Calu3 (cell line): Measurements from ENCODE around the gene TMEM92. TPM values are rescaled to one million over a fixed set of nuclear protein-coding genes. Genes with fewer than 3 reads are reported as not detected.

ENCODE experiments used
- BruUV-seq: library from RNA; stranded (reverse); fragments of 400-500 nt; replicated peaks from 2 replicates; lab custom pipeline; 2021; lab: Mats Ljungman, UMichigan
- CTCF ChIA-PET: fragments of 300-600 bp; sonication (Branson Sonifier 250); formaldehyde crosslinking; loops from one replicate; lab custom pipeline; 2022; ENCODE audit warnings: antibody characterized with exemption; lab: Charles Lee
- DNase-seq: peaks from one replicate; pipeline ENCODE4 v3.0.0; 2022
- H3K27ac Mint-ChIP-seq: one replicate; pipeline ENCODE4 v1.8.0; 2022; ENCODE audit warnings: mixed read lengths; ENCODE audit not compliant: unreplicated experiment
- H3K27me3 Mint-ChIP-seq: one replicate; pipeline ENCODE4 v1.8.0; 2022; ENCODE audit warnings: mixed read lengths; ENCODE audit not compliant: unreplicated experiment
- H3K36me3 Mint-ChIP-seq: one replicate; pipeline ENCODE4 v1.8.0; 2022; ENCODE audit warnings: mild to moderate bottlenecking, moderate library complexity, mixed read lengths; ENCODE audit not compliant: insufficient read depth, unreplicated experiment
- H3K4me1 Mint-ChIP-seq: one replicate; pipeline ENCODE4 v1.8.0; 2022; ENCODE audit warnings: mild to moderate bottlenecking, low read depth, mixed read lengths; ENCODE audit not compliant: unreplicated experiment
- H3K4me3 Mint-ChIP-seq: one replicate; pipeline ENCODE4 v1.8.0; 2022; ENCODE audit warnings: mild to moderate bottlenecking, low read depth, moderate library complexity, mixed read lengths; ENCODE audit not compliant: unreplicated experiment
- H3K9me3 Mint-ChIP-seq: one replicate; pipeline ENCODE4 v1.8.0; 2022; ENCODE audit warnings: low read depth, mixed read lengths; ENCODE audit not compliant: unreplicated experiment
- CTCF ChIP-seq: fragments of 200-600 bp; IDR thresholded peaks from one replicate; pipeline ENCODE4 v1.8.0; 2022; ENCODE audit warnings: antibody characterized with exemption; ENCODE audit not compliant: unreplicated experiment
- intact Hi-C: fragments of 100-400 bp; cut with micrococcal nuclease; formaldehyde crosslinking; loops from one replicate; pipeline ENCODE4 v1.10.0; 2022; ENCODE audit not compliant: unreplicated experiment
- total RNA-seq: library from RNA; stranded (reverse); gene quantifications from 2 replicates; pipeline ENCODE4 v1.2.3, GENCODE V29; 2022

The TMEM92 gene
- total RNA-seq, 1 experiment from 2014 or later = 4.8 TPM

GRCh38 chr17:50256826-50257618 lies 17.2 kb upstream of the TMEM92 start:
- peaks cover 56% of the 10 kb centered on the region for H3K27me3 Mint-ChIP-seq
- CTCF ChIA-PET = interaction anchor here (1.1 kb wide), 1 partner anchor 45 kb away, joined by 3 read pairs; no protein-coding TSS in a partner anchor
- intact Hi-C loops = no loop called here
- no peaks in the 10 kb centered on the region for H3K4me1 Mint-ChIP-seq
- no peak overlapping the region for H3K4me3 Mint-ChIP-seq
- H3K9me3 Mint-ChIP-seq = no peaks in the 10 kb centered on the region
- no peak for TF ChIP-seq CTCF
- H3K27ac Mint-ChIP-seq = no peak overlapping the region
- no peak for DNase-seq
- no peaks in the 10 kb centered on the region for H3K36me3 Mint-ChIP-seq
- no TSS peak for BruUV-seq

GRCh38 chr17:50257676-50258224 lies 16.5 kb upstream of the TMEM92 start:
- intact Hi-C loops = no loop called here
- H3K9me3 Mint-ChIP-seq = no peaks in the 10 kb centered on the region
- no TSS peak for BruUV-seq
- no peaks in the 10 kb centered on the region for H3K36me3 Mint-ChIP-seq
- H3K4me1 Mint-ChIP-seq = no peaks in the 10 kb centered on the region
- no peak for TF ChIP-seq CTCF
- H3K4me3 Mint-ChIP-seq = no peak overlapping the region
- no peak overlapping the region for H3K27ac Mint-ChIP-seq
- CTCF ChIA-PET = interaction anchor here (0.6 kb wide), 1 partner anchor 12 kb away, joined by 4 read pairs; no protein-coding TSS in a partner anchor
- peaks cover 63% of the 10 kb centered on the region for H3K27me3 Mint-ChIP-seq
- no peak for DNase-seq

- intact Hi-C loops = no loop called here
- CTCF ChIA-PET = interaction anchor here (0.6 to 0.7 kb wide), 2 partner anchors 13 to 16 kb away, joined by 4 read pairs; partner anchors contain the start of gene TMEM92
- Mint-ChIP-seq H3K27ac (no peak overlapping the region), H3K27me3 (peaks cover 74% of the 10 kb centered on the region), H3K4me3 (no peak overlapping the region), H3K36me3 (no peaks in the 10 kb centered on the region), H3K9me3 (no peaks in the 10 kb centered on the region), H3K4me1 (no peaks in the 10 kb centered on the region)
- no peak for DNase-seq
- no TSS peak for BruUV-seq
- no peak for TF ChIP-seq CTCF
Observed at GRCh38 chr17:50258647-50259476, 15.4 kb upstream of the TMEM92 start.
